T-helper 2 cell (primary cell): Measurements from ENCODE around the gene STOX2.
"Not testable (repeated sequence)": the region's sequence is repeated elsewhere in the genome, so short reads cannot be mapped to it uniquely, and the experiment has no call there.

Source experiments
- DNase-seq, 5 experiments: peaks; one replicate each; pipeline versions ENCODE4 v3.0.0 to v3.0.0-alpha.2; 2012 to 2022

The STOX2 gene

GRCh38 chr4:184030036-184030435 lies 124.9 kb downstream of the STOX2 start:
- no peak for DNase-seq

GRCh38 chr4:184030764-184031163 lies 125.7 kb downstream of the STOX2 start:
- no peak for DNase-seq

GRCh38 chr4:184032091-184032490 lies 127.0 kb downstream of the STOX2 start:
- DNase-seq = no peak

GRCh38 chr4:184039963-184040383 lies 134.9 kb downstream of the STOX2 start:
- peak in 1 of 5 experiments; percentile 15 for DNase-seq

- no peak for DNase-seq
Measured at GRCh38 chr4:184041156-184041555, 136.0 kb downstream of the STOX2 start.

- no peak for DNase-seq
Measured at GRCh38 chr4:184046148-184046547, 141.0 kb downstream of the STOX2 start.

GRCh38 chr4:184051262-184051661 lies 146.2 kb downstream of the STOX2 start:
- DNase-seq = not testable (repeated sequence)

- no peak for DNase-seq
Measured at GRCh38 chr4:184052616-184053015, 147.5 kb downstream of the STOX2 start.

- DNase-seq = no peak
Measured at GRCh38 chr4:184053434-184053833, 148.3 kb downstream of the STOX2 start.

- no peak for DNase-seq
Measured at GRCh38 chr4:184056877-184057276, 151.8 kb downstream of the STOX2 start.

GRCh38 chr4:184058026-184058425 lies 152.9 kb downstream of the STOX2 start:
- no peak for DNase-seq

- DNase-seq = no peak
Measured at GRCh38 chr4:184059099-184059498, 154.0 kb downstream of the STOX2 start.

- no peak for DNase-seq
Measured at GRCh38 chr4:184061582-184061981, 156.5 kb downstream of the STOX2 start.

- no peak for DNase-seq
Measured at GRCh38 chr4:184062769-184063168, 157.7 kb downstream of the STOX2 start.

- DNase-seq = no peak
Measured at GRCh38 chr4:184064877-184065276, 159.8 kb downstream of the STOX2 start.

GRCh38 chr4:184066584-184067300 lies 161.6 kb downstream of the STOX2 start:
- DNase-seq = no peak

GRCh38 chr4:184067931-184068554 lies 162.9 kb downstream of the STOX2 start:
- DNase-seq = no peak
